Activated CD8-positive, alpha-beta memory T cell treated with anti-CD3 and anti-CD28 coated beads, Interleukin-2, amount 50 U/mL, for 48 hours (primary cell): ENCODE results near the gene PLPP6.
"Not testable (repeated sequence)": the region's sequence is repeated elsewhere in the genome, so short reads cannot be mapped to it uniquely, and the experiment has no call there.

Source experiments
- DNase-seq: peaks from one replicate; pipeline ENCODE4 v3.0.0-alpha.2; 2020

PLPP6 gene

GRCh38 chr9:4662108-4662988 is at the start of gene PLPP6:
Gene PLPP6, plus strand, starts transcription at chr9:4662294. Its CDS starts 82 bp downstream, at chr9:4662376.
- peak; percentile 84 for DNase-seq

- no peak for DNase-seq
Measured at GRCh38 chr9:4614627-4615026, 47.5 kb upstream of the PLPP6 start.

GRCh38 chr9:4615251-4615650 is 46.8 kb upstream of the PLPP6 start:
- DNase-seq, result no peak

GRCh38 chr9:4615778-4616177 is 46.3 kb upstream of the PLPP6 start:
- no peak for DNase-seq

- DNase-seq, result no peak
Measured at GRCh38 chr9:4617752-4618151, 44.3 kb upstream of the PLPP6 start.

GRCh38 chr9:4618700-4619099 is 43.4 kb upstream of the PLPP6 start:
- DNase-seq, result no peak

- no peak for DNase-seq
Measured at GRCh38 chr9:4620057-4620765, 41.9 kb upstream of the PLPP6 start.

- DNase-seq, result no peak
Measured at GRCh38 chr9:4620881-4621555, 41.1 kb upstream of the PLPP6 start.

- no peak for DNase-seq
Measured at GRCh38 chr9:4622016-4622415, 40.1 kb upstream of the PLPP6 start.

- DNase-seq, result no peak
Measured at GRCh38 chr9:4630836-4631235, 31.3 kb upstream of the PLPP6 start.

GRCh38 chr9:4638968-4639367 is 23.1 kb upstream of the PLPP6 start:
- no peak for DNase-seq

- DNase-seq, result no peak
Measured at GRCh38 chr9:4639420-4639819, 22.7 kb upstream of the PLPP6 start.

GRCh38 chr9:4640027-4640426 is 22.1 kb upstream of the PLPP6 start:
- no peak for DNase-seq

GRCh38 chr9:4642351-4642750 is 19.7 kb upstream of the PLPP6 start:
- DNase-seq, result no peak

GRCh38 chr9:4654084-4654483 is 8.0 kb upstream of the PLPP6 start:
- no peak for DNase-seq

- DNase-seq, result no peak
Measured at GRCh38 chr9:4654538-4654937, 7.6 kb upstream of the PLPP6 start.

GRCh38 chr9:4656196-4656595 is 5.9 kb upstream of the PLPP6 start:
- not testable (repeated sequence) for DNase-seq

- DNase-seq, result no peak
Measured at GRCh38 chr9:4656621-4657020, 5.5 kb upstream of the PLPP6 start.

- no peak for DNase-seq
Measured at GRCh38 chr9:4657426-4658159, 4.5 kb upstream of the PLPP6 start.

GRCh38 chr9:4660665-4661064 is 1.4 kb upstream of the PLPP6 start:
- DNase-seq, result not testable (repeated sequence)

GRCh38 chr9:4661165-4661564 is 929 bp upstream of the PLPP6 start:
- no peak for DNase-seq

- DNase-seq, result no peak
Measured at GRCh38 chr9:4661611-4662010, 483 bp upstream of the PLPP6 start.
